NT2/D1 (cell line): ENCODE data around the gene MYO7A.

Experiments
- SUZ12 ChIP-seq: IDR thresholded peaks from 2 replicates; pipeline ENCODE4 v1.6.1; 2011; ENCODE audit not compliant: insufficient read length, insufficient read depth; ENCODE audit errors: extremely low read depth
- YY1 ChIP-seq: IDR thresholded peaks from 2 replicates; pipeline ENCODE4 v1.6.1; 2011; ENCODE audit not compliant: insufficient read length, insufficient read depth
- ZNF274 ChIP-seq: IDR thresholded peaks from 2 replicates; pipeline ENCODE4 v1.6.1; 2011; ENCODE audit warnings: mild to moderate bottlenecking, low read depth, low read length

- TF ChIP-seq ZNF274 = no peak
- TF ChIP-seq YY1 = no peak
- no peak for TF ChIP-seq SUZ12
Observed at GRCh38 chr11:77181226-77181625, 53.2 kb downstream of the MYO7A start.
